Measurements from ENCODE around the gene THBS1.

Gene THBS1

GRCh38 chr15:39580485-39581241 lies at the start of gene THBS1:
Gene THBS1 (plus strand): TSS chr15:39581079. CDS start chr15:39581858, 779 bp downstream.
- peak; percentile 93 for DNase-seq (ENCODE audit: low read depth, low spot score)

GRCh38 chr15:39534996-39535395 lies 45.9 kb upstream of the THBS1 start:
- DNase-seq (ENCODE audit: low read depth, low spot score): no peak

- DNase-seq (ENCODE audit: low read depth, low spot score): no peak
Measured at GRCh38 chr15:39535466-39535865, 45.4 kb upstream of the THBS1 start.

GRCh38 chr15:39538936-39539335 lies 41.9 kb upstream of the THBS1 start:
- DNase-seq (ENCODE audit: low read depth, low spot score): no peak

GRCh38 chr15:39539466-39539865 lies 41.4 kb upstream of the THBS1 start:
- DNase-seq (ENCODE audit: low read depth, low spot score): no peak

- DNase-seq (ENCODE audit: low read depth, low spot score): no peak
Measured at GRCh38 chr15:39539973-39540558, 40.8 kb upstream of the THBS1 start.

- no peak for DNase-seq (ENCODE audit: low read depth, low spot score)
Measured at GRCh38 chr15:39542385-39543065, 38.4 kb upstream of the THBS1 start.

GRCh38 chr15:39543651-39544050 lies 37.2 kb upstream of the THBS1 start:
- peak; percentile 60 for DNase-seq (ENCODE audit: low read depth, low spot score)

- DNase-seq (ENCODE audit: low read depth, low spot score): no peak
Measured at GRCh38 chr15:39546842-39547241, 34.0 kb upstream of the THBS1 start.

GRCh38 chr15:39548561-39548960 lies 32.3 kb upstream of the THBS1 start:
- DNase-seq (ENCODE audit: low read depth, low spot score): no peak

- DNase-seq (ENCODE audit: low read depth, low spot score): no peak
Measured at GRCh38 chr15:39549912-39550311, 31.0 kb upstream of the THBS1 start.

GRCh38 chr15:39551476-39551875 lies 29.4 kb upstream of the THBS1 start:
- DNase-seq (ENCODE audit: low read depth, low spot score): no peak

GRCh38 chr15:39552556-39552955 lies 28.3 kb upstream of the THBS1 start:
- DNase-seq (ENCODE audit: low read depth, low spot score): no peak

- DNase-seq (ENCODE audit: low read depth, low spot score): no peak
Measured at GRCh38 chr15:39553947-39554693, 26.8 kb upstream of the THBS1 start.

GRCh38 chr15:39554746-39555387 lies 26.0 kb upstream of the THBS1 start:
- no peak for DNase-seq (ENCODE audit: low read depth, low spot score)

GRCh38 chr15:39555885-39556284 lies 25.0 kb upstream of the THBS1 start:
- no peak for DNase-seq (ENCODE audit: low read depth, low spot score)

- DNase-seq (ENCODE audit: low read depth, low spot score): no peak
Measured at GRCh38 chr15:39556461-39556860, 24.4 kb upstream of the THBS1 start.

- DNase-seq (ENCODE audit: low read depth, low spot score): no peak
Measured at GRCh38 chr15:39558421-39558820, 22.5 kb upstream of the THBS1 start.

GRCh38 chr15:39564972-39565665 lies 15.8 kb upstream of the THBS1 start:
- DNase-seq (ENCODE audit: low read depth, low spot score): no peak

- DNase-seq (ENCODE audit: low read depth, low spot score): no peak
Measured at GRCh38 chr15:39565851-39566250, 15.0 kb upstream of the THBS1 start.

GRCh38 chr15:39573287-39573686 lies 7.6 kb upstream of the THBS1 start:
- no peak for DNase-seq (ENCODE audit: low read depth, low spot score)

Measured in ELF-1 (cell line).